Measurements from ENCODE around the gene MPDU1. TPM values are rescaled to one million over a fixed set of nuclear protein-coding genes. Genes with fewer than 3 reads are reported as not detected.

Gene MPDU1
- total and polyA plus RNA-seq, 2 of the 13 experiments (the other 11 are each of a cell fraction or from before 2014, with no cell fraction given), result 112 to 167 TPM

- TF ChIP-seq GLI4 (CRISPR knock-in tag; IDR thresholded peaks at IDR 0.05; ENCODE audit: borderline replicate concordance) (0 out of 2 replicates have a peak, but pooled peaks have one; percentile 56), ZNF326 (CRISPR knock-in tag; IDR thresholded peaks at IDR 0.05; ENCODE audit: borderline replicate concordance) (no peak), KAT8 (CRISPR knock-in tag; IDR thresholded peaks at IDR 0.05) (peak; percentile 86), ZNF777 (CRISPR knock-in tag; IDR thresholded peaks at IDR 0.05) (peak; percentile 45; the same call in 1 of the 2 replicates), ZNF75D (CRISPR knock-in tag; IDR thresholded peaks at IDR 0.05; ENCODE audit: borderline replicate concordance) (no peak), TEF (CRISPR knock-in tag; IDR thresholded peaks at IDR 0.05) (no peak), CHCHD3 (CRISPR knock-in tag; IDR thresholded peaks at IDR 0.05) (no peak), POGK (CRISPR knock-in tag; conservative IDR thresholded peaks at IDR 0.05) (no peak; the same call in 1 of the 2 replicates), NR2F6 (IDR thresholded peaks at IDR 0.05) (no peak), NR2F6 (CRISPR knock-in tag; IDR thresholded peaks at IDR 0.05) (no peak), ZNF333 (CRISPR knock-in tag; IDR thresholded peaks at IDR 0.05; ENCODE audit: borderline replicate concordance) (peak; percentile 46; the same call in 1 of the 2 replicates), AFF4 (CRISPR knock-in tag; IDR thresholded peaks at IDR 0.05) (no peak), HNF1B (CRISPR knock-in tag; IDR thresholded peaks at IDR 0.05) (no peak), KDM6A (CRISPR knock-in tag; IDR thresholded peaks at IDR 0.05; ENCODE audit: low read depth) (no peak), PRDM15 (CRISPR knock-in tag; IDR thresholded peaks at IDR 0.05) (no peak), ESRRA (CRISPR knock-in tag; IDR thresholded peaks at IDR 0.05; ENCODE audit: low read depth) (no peak), BHLHE40 (IDR thresholded peaks at IDR 0.05; ENCODE audit: low read length) (0 out of 2 replicates have a peak, but pooled peaks have one; percentile 8), ZNF720 (CRISPR knock-in tag; IDR thresholded peaks at IDR 0.05) (no peak), HOXA5 (CRISPR knock-in tag; IDR thresholded peaks at IDR 0.05) (peak; percentile 27; the same call in 1 of the 2 replicates)
Observed at GRCh38 chr17:7561589-7562207, 22.0 kb upstream of the MPDU1 start, which contains the start of gene SENP3 (continued).

Measured in HepG2 (cell line).